ENCODE measurements around the gene LCP2. TPM values are rescaled to one million over a fixed set of nuclear protein-coding genes. Genes with fewer than 3 reads are reported as not detected.
A peak's percentile ranks its signal among the peaks of the same experiment; 100 is the strongest.

LCP2 gene
- total and polyA plus RNA-seq, 8 donors: 1.9 to 22.0 (median 2.9) TPM

DNA sequence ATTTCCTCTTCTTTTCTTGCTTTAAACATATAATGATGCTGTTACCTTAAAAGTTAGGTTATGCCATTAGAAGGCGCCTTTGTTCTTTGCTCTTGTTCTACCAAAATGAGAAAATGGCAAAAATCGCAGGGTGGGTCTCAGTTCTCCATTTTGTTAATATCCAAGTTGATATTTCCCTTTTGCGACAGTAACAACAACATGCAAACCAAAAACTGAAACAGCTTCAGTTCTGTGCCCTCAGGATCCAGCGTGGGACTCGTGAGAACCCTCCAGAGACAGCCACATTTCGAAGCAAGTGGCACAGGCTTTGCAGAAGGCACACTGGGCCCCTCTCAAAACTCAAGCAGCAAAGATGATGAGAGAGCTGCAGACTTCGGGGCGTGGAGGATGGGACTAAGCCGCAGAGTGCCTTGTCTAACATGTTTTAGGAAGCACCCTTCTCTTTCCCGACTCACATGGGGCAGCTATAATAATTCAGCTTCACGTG is 33.0 kb upstream of the LCP2 start:
- peak overlapping the region in 2 of 4 donors; percentile 27 to 31 for H3K27ac ChIP-seq
- TF ChIP-seq CTCF (IDR thresholded peaks at IDR 0.05): no peak
- peak in 2 of 4 donors; percentile 7 to 42 for ATAC-seq
- H3K9me3 ChIP-seq: no peaks in the 10 kb centered on the region
- intact Hi-C loops (cut with DNase I): no loop called here
- H3K27me3 ChIP-seq: no peaks in the 10 kb centered on the region
- no peaks in the 10 kb centered on the region for H3K4me1 ChIP-seq
- no peaks in the 10 kb centered on the region for H3K36me3 ChIP-seq
- 58 to 65% methylated on average over 11 of the region's 11 CpGs for WGBS, 2 donors
- H3K4me3 ChIP-seq: no peak overlapping the region
- FAIRE-seq: no peak
- DNase-seq: no peak

GRCh38 chr5:170329524-170329923 is 31.9 kb upstream of the LCP2 start:
- no peaks in the 10 kb centered on the region for H3K9me3 ChIP-seq
- H3K4me3 ChIP-seq: no peak overlapping the region
- no peak for DNase-seq
- no peaks in the 10 kb centered on the region for H3K27me3 ChIP-seq
- intact Hi-C loops (cut with DNase I): no loop called here
- 41 to 57% methylated on average over 3 of the region's 3 CpGs for WGBS, 2 donors
- no peak for TF ChIP-seq CTCF (IDR thresholded peaks at IDR 0.05)
- H3K36me3 ChIP-seq: no peaks in the 10 kb centered on the region
- no peak for ATAC-seq
- no peaks in the 10 kb centered on the region for H3K4me1 ChIP-seq
- FAIRE-seq: no peak
- H3K27ac ChIP-seq: no peak overlapping the region

DNA sequence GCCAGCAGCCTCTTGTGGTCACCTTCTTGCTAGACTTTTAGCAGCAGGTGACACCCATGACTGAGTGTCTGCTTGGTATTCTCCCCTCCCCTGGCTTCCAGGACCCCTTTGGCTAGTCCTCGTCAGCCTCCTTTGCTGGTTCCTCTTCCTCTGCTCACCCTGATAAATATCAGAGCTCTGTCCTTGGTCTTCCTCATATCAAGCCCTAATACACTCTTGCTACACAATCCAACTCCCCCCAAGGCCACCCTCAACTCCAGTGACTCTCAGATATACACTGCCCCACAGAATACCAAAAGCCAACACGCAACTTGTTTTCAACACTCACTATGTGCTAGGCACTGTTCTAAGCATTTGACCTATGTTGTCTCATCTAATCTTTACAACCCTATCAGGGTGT is 30.3 kb upstream of the LCP2 start:
- Histone ChIP-seq H3K4me3 (no peak overlapping the region), H3K27ac (no peak overlapping the region), H3K9me3 (no peaks in the 10 kb centered on the region), H3K4me1 (no peaks in the 10 kb centered on the region), H3K27me3 (no peaks in the 10 kb centered on the region), H3K36me3 (no peaks in the 10 kb centered on the region)
- FAIRE-seq: no peak
- intact Hi-C loops (cut with DNase I): no loop called here
- WGBS, 2 donors: 60 to 77% methylated on average over 2 of the region's 2 CpGs
- no peak for ATAC-seq
- no peak for DNase-seq
- TF ChIP-seq CTCF (IDR thresholded peaks at IDR 0.05): no peak

DNA sequence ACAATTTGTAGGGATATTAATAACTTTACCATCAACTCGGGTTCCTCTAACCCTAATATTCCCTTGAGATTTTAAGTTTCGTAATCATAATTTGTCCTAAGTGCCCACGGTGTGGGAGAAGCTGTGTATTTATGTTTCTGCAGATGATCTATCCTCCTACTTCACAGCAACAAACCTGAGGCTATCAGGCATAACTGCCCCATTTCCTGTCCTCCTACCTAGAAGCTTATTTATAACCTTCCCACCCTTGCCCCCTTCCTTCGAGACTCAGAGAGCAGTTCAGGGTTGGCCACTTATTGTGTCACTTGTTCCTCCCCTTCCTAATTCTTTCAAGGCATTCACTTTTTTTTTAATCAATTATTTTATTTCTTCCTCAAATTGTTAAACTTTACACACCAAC is 29.6 kb upstream of the LCP2 start:
- intact Hi-C loops (cut with DNase I): no loop called here
- no peak for TF ChIP-seq CTCF (IDR thresholded peaks at IDR 0.05)
- FAIRE-seq (no peak), DNase-seq (no peak), ATAC-seq (no peak)
- H3K27ac ChIP-seq: no peak overlapping the region
- H3K36me3 ChIP-seq: no peaks in the 10 kb centered on the region
- WGBS, 2 donors: 43 to 53% methylated on average over 4 of the region's 4 CpGs
- H3K4me3 ChIP-seq: no peak overlapping the region
- no peaks in the 10 kb centered on the region for H3K9me3 ChIP-seq
- H3K4me1 ChIP-seq: no peaks in the 10 kb centered on the region
- H3K27me3 ChIP-seq: no peaks in the 10 kb centered on the region

GRCh38 chr5:170319301-170319700 is 21.7 kb upstream of the LCP2 start:
- intact Hi-C loops (cut with DNase I): no loop called here
- no peaks in the 10 kb centered on the region for H3K9me3 ChIP-seq
- no peaks in the 10 kb centered on the region for H3K4me1 ChIP-seq
- whole genome bisulfite sequencing, 2 donors: 66 to 68% methylated on average over 5 of the region's 5 CpGs
- no peak overlapping the region for H3K4me3 ChIP-seq
- no peaks in the 10 kb centered on the region for H3K36me3 ChIP-seq
- H3K27me3 ChIP-seq: no peaks in the 10 kb centered on the region
- H3K27ac ChIP-seq: no peak overlapping the region
- FAIRE-seq: no peak
- ATAC-seq: no peak
- DNase-seq: no peak
- no peak for TF ChIP-seq CTCF (IDR thresholded peaks at IDR 0.05)
